ENCODE data around the gene PRDM15.

- TF ChIP-seq POLR2A (IDR thresholded peaks at IDR 0.05) (no peak), CTCF (IDR thresholded peaks at IDR 0.05) (no peak), POLR2AphosphoS5 (IDR thresholded peaks at IDR 0.05) (no peak), EP300 (IDR thresholded peaks at IDR 0.05) (no peak)
These were observed 117.8 kb downstream of the PRDM15 start for GRCh38 chr21:41761211-41761933.

All from suprapubic skin (tissue), 4 donors.